Islet precursor cell (in vitro differentiated cells): ENCODE measurements around the gene DDX3X.
"Not testable (repeated sequence)": the region's sequence is repeated elsewhere in the genome, so short reads cannot be mapped to it uniquely, and the experiment has no call there.

Experiments used
- DNase-seq: peaks from one replicate; pipeline ENCODE4 v3.0.0-alpha.2; 2018

The DDX3X gene

DNA sequence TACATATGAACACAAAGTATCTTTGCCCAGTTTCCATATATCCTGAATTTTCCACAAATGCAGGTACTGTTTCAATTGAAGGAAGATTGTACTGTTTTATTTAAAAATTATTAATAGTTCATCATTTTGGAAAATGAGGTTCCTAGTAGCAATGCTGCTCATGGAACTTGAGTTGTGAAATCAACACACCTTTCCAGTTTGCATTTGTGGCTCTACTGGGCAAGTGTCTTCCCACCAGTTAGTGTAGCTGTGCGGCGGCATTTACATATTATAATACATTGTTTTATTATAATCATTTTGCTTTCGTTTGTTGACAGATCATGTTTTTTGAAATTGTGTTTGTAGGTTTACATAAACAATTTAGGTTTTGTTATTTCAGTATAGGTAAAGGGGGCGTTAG is 2.0 kb upstream of the DDX3X start:
- DNase-seq = no peak

DNA sequence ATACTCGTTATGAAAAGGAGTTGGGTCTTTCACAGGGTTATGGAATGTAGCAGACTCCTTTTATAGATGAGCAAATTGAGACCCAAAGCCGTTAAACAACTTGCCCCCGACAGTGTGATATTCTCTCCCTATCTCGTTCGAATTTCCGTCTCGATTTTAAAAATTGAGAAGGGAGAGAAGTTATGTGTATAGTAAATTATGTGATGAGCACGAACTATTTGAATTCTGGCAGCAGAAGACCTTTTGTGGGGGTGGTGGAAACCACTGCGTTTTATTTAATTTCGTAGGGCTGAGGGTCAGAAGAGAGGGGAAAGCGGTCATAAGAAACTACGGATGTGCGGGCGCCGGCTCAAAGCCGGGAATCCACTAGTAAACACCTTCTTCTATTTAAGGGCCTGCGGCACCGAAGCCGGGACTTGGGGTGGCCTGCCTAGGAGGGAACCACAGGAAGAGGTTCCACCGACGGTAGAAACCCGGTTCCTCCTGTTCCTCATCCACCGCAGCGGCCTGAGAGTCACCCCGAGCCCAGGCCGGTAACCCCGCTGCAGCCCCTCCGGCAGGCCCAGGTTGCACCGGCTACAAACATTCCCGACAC is 1.5 kb upstream of the DDX3X start:
- no peak for DNase-seq

GRCh38 chrX:41333003-41333743 is 789 bp upstream of the DDX3X start:
- DNase-seq = peak; percentile 95

GRCh38 chrX:41334363-41335197 is 618 bp downstream of the DDX3X start:
- peak; percentile 82 for DNase-seq

GRCh38 chrX:41335198-41335957 is 1.4 kb downstream of the DDX3X start:
- no peak for DNase-seq

- no peak for DNase-seq
Observed at GRCh38 chrX:41335958-41336331, 2.0 kb downstream of the DDX3X start.

DNA sequence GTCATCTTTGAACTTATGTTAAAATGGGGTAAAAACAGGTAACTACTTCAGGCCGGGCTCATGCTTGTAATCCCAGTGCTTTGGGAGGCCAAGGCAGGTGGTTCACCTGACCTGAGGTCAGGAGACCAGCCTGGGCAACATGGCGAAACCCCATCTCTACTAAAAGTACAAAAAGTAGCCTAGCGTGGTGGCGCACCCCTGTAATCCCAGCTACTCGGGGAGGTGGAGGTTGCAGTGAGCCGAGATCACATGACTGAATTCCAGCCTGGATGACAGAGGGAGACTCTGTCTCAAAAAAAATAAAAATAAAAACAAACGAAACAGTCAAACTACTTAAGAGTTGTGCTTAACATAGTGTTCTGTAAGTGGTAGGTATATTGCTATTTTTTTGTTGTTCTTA is 2.5 kb downstream of the DDX3X start:
- no peak for DNase-seq

DNA sequence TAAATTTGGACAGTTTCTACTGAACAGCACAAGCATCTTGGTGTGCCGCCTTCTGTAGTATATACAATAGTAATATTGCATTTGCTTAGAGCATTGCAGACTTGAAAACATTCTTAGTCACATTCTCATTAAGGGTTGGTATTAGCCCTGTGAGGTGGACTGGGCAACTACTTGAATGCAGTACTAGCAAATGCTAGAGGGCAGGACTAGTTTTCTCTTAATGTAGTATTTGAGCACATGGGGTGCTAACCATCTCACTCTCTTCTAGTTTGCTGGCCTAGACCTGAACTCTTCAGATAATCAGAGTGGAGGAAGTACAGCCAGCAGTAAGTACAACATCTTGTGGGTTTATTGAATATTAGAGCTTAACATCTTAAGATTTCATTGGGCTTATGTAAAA is 3.2 kb downstream of the DDX3X start:
- DNase-seq = no peak

- DNase-seq = no peak
Observed at GRCh38 chrX:41338436-41338835, 4.5 kb downstream of the DDX3X start.

GRCh38 chrX:41339148-41339547 is 5.2 kb downstream of the DDX3X start:
- no peak for DNase-seq

- no peak for DNase-seq
Observed at GRCh38 chrX:41344053-41344452, 10.1 kb downstream of the DDX3X start.

GRCh38 chrX:41347186-41347585 is 13.2 kb downstream of the DDX3X start:
- DNase-seq = no peak

DNA sequence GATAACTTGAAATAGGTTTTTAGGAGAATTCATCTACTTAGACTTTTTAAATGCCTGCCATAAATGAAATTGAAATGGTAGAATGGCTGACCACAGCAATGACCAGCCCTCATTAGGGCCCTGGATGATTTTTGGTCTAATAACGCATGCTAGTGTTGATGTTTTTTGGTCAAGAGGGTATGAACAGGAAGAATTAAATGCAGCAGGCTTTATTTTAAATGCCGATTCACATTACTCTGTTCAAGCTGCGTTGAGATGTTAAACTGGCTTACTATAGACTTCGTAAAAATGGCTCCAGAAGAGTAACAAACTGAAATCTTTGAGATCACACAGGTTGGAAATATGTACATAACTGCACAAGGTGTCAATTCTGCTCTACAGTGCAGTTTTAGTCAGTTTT is 14.6 kb downstream of the DDX3X start:
- no peak for DNase-seq

- DNase-seq = no peak
Observed at GRCh38 chrX:41350150-41350975, 16.4 kb downstream of the DDX3X start.

GRCh38 chrX:41350976-41351569 is 17.1 kb downstream of the DDX3X start:
- no peak for DNase-seq

DNA sequence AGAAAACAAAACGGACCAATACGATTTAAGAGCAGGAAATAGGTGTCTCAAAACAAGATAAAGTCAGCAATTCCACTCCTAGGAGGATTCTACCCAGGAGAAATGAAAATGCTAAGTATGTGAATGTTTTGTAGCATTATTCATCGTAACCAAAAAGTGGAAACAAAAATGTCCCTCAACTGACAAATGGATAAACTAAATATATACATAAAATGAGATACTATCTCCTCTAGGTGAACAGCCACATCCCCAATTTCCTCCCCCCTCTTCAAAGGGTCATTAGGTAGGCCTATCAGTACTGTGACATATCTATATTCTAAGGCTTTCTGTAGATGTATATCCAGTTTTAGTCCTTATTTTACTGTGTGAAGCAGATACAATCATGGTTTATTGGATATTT is 18.0 kb downstream of the DDX3X start:
- no peak for DNase-seq

- no peak for DNase-seq
Observed at GRCh38 chrX:41352329-41352838, 18.4 kb downstream of the DDX3X start.

DNA sequence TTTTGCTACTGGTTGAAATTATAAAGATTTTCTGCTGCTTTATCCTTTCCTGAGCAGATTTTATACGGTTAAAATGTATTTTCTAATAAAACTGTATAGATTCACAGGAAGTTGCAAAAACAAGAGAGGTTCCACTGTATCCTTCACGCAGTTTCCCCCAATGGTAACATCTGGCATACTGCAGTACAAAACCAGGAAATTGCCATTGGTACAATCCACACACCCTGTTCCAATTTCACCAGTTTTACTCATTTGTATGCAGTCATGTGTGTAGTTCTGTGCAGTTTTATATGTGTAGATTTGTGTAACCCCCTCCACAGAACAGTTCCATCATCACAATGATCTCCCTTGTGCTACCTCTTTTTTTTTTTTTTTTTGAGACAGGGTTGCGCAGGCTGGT is 20.0 kb downstream of the DDX3X start:
- DNase-seq = no peak

DNA sequence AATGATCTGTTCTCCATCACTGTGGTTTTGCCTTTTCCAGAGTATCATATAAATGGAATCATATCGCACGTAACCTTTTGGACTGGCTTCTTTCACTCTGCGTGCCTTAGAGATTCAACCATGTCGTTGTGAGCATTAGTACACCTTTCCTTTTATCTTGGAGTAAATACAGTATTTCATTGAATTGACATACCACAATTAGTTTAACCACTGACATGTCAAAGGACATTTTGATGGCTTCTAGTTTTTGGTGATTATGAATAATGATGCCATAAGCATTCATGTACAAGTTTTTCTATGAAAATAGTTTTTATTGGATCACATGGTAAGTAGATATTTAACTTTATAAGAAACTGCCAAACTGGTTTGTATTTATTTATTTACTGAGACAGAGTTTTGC is 35.2 kb downstream of the DDX3X start:
- DNase-seq = no peak

DNA sequence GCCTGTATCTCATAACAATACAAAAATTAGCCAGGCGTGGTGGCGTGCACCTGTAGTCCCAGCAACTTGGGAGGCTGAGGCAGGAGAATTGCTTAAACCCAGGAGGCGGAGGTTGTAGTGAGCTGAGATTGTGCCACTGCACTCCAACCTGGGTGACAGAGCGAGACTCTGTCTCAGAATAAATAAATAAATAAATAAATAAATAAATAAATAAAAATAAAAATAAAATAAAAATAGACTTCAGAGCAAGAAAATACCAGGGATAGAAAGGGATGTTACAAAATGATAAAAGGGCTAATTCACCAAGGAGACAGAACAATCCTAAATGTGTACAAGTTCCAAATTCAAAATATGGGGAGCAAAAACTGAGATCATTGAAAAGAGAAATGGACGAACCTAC is 37.6 kb downstream of the DDX3X start:
- DNase-seq = not testable (repeated sequence)

- no peak for DNase-seq
Observed at GRCh38 chrX:41373989-41374606, 40.1 kb downstream of the DDX3X start.
